Activated CD4-positive, alpha-beta T cell treated with anti-CD3 and anti-CD28 coated beads, Interleukin-2, amount 10 ng/mL, durations not matched to agents 7 days and 5 days (primary cell): Measurements from ENCODE around the gene C1QTNF7. TPM values are rescaled to one million over a fixed set of nuclear protein-coding genes. Genes with fewer than 3 reads are reported as not detected.

Source experiments
- CTCF ChIA-PET: fragments of 350-600 bp; sonication (Branson Sonifier 250); formaldehyde crosslinking; loops from one replicate; lab custom pipeline; 2021; ENCODE audit warnings: antibody characterized with exemption; lab: Charles Lee
- POLR2A ChIA-PET: fragments of 350-600 bp; sonication (Branson Sonifier 250); formaldehyde crosslinking; loops from one replicate; lab custom pipeline; 2021; ENCODE audit warnings: antibody characterized with exemption; lab: Charles Lee
- DNase-seq: peaks from one replicate; pipeline ENCODE4 v3.0.0-alpha.2; 2020
- H3K27ac Mint-ChIP-seq: one replicate; pipeline ENCODE4 v1.8.0; 2021; ENCODE audit warnings: mild to moderate bottlenecking, moderate library complexity, mixed read lengths
- H3K27me3 Mint-ChIP-seq: one replicate; pipeline ENCODE4 v1.8.0; 2021; ENCODE audit warnings: mixed read lengths
- H3K36me3 Mint-ChIP-seq: one replicate; pipeline ENCODE4 v1.8.0; 2021; ENCODE audit warnings: low read depth, mixed read lengths
- H3K4me1 Mint-ChIP-seq: one replicate; pipeline ENCODE4 v1.8.0; 2021; ENCODE audit warnings: mixed read lengths
- H3K4me3 Mint-ChIP-seq: one replicate; pipeline ENCODE4 v1.8.0; 2021; ENCODE audit warnings: mild to moderate bottlenecking, moderate library complexity, mixed read lengths
- H3K9me3 Mint-ChIP-seq: one replicate; pipeline ENCODE4 v1.8.0; 2021; ENCODE audit warnings: mixed read lengths
- total RNA-seq, 2 experiments: library from RNA; stranded (reverse); gene quantifications; one replicate each; pipeline ENCODE4 v1.2.3, GENCODE V29; 2021

C1QTNF7 gene
- total RNA-seq, 2 experiments from 2014 or later: not detected

GRCh38 chr4:15398732-15399131 lies 29.1 kb upstream of the C1QTNF7 start:
- no peak for DNase-seq
- Mint-ChIP-seq H3K36me3 (peaks cover 3% of the 10 kb centered on the region), H3K27ac (peak overlapping the region; percentile 14), H3K27me3 (peaks cover 3% of the 10 kb centered on the region), H3K4me3 (no peak overlapping the region), H3K9me3 (no peaks in the 10 kb centered on the region), H3K4me1 (peaks cover 29% of the 10 kb centered on the region)
- POLR2A ChIA-PET: no interaction called here
- CTCF ChIA-PET: interaction anchor here (0.7 kb wide), 1 partner anchor 165 kb away, joined by 3 read pairs; no protein-coding TSS in a partner anchor

GRCh38 chr4:15400226-15400625 lies 27.6 kb upstream of the C1QTNF7 start:
- Mint-ChIP-seq H3K4me1 (peaks cover 29% of the 10 kb centered on the region), H3K27me3 (peaks cover 3% of the 10 kb centered on the region), H3K27ac (peak overlapping the region; percentile 80), H3K9me3 (no peaks in the 10 kb centered on the region), H3K36me3 (peaks cover 3% of the 10 kb centered on the region), H3K4me3 (no peak overlapping the region)
- ChIA-PET POLR2A (no interaction called here), CTCF (interaction anchor here (1.4 kb wide), 1 partner anchor 14 kb away, joined by 5 read pairs; no protein-coding TSS in a partner anchor)
- no peak for DNase-seq

- Mint-ChIP-seq H3K4me1 (peaks cover 29% of the 10 kb centered on the region), H3K27ac (peak overlapping the region; percentile 80), H3K4me3 (peak overlapping the region; percentile 58), H3K36me3 (peaks cover 3% of the 10 kb centered on the region), H3K27me3 (peaks cover 3% of the 10 kb centered on the region), H3K9me3 (no peaks in the 10 kb centered on the region)
- POLR2A ChIA-PET: interaction anchor here (0.6 kb wide), 1 partner anchor 9 kb away, joined by 6 read pairs; no protein-coding TSS in a partner anchor
- CTCF ChIA-PET: no interaction called here
- DNase-seq: peak; percentile 44
These were observed 26.7 kb upstream of the C1QTNF7 start for GRCh38 chr4:15400981-15401671.

- POLR2A ChIA-PET: interaction anchor here (0.6 kb wide), 1 partner anchor 8 kb away, joined by 6 read pairs; no protein-coding TSS in a partner anchor
- CTCF ChIA-PET: no interaction called here
- no peak for DNase-seq
- Mint-ChIP-seq H3K9me3 (no peaks in the 10 kb centered on the region), H3K4me1 (peaks cover 29% of the 10 kb centered on the region), H3K36me3 (peaks cover 3% of the 10 kb centered on the region), H3K27ac (peak overlapping the region; percentile 80), H3K27me3 (peaks cover 3% of the 10 kb centered on the region), H3K4me3 (no peak overlapping the region)
These were observed 25.7 kb upstream of the C1QTNF7 start for GRCh38 chr4:15402146-15402545.

- DNase-seq: no peak
- Mint-ChIP-seq H3K36me3 (peaks cover under 1% of the 10 kb centered on the region), H3K27me3 (peaks cover 3% of the 10 kb centered on the region), H3K4me1 (peaks cover 29% of the 10 kb centered on the region), H3K27ac (no peak overlapping the region), H3K4me3 (no peak overlapping the region), H3K9me3 (no peaks in the 10 kb centered on the region)
- ChIA-PET POLR2A (no interaction called here), CTCF (no interaction called here)
These were observed 24.9 kb upstream of the C1QTNF7 start for GRCh38 chr4:15402974-15403373.

GRCh38 chr4:15405018-15405417 lies 22.8 kb upstream of the C1QTNF7 start:
- H3K4me3 Mint-ChIP-seq: no peak overlapping the region
- peaks cover 29% of the 10 kb centered on the region for H3K4me1 Mint-ChIP-seq
- no peaks in the 10 kb centered on the region for H3K9me3 Mint-ChIP-seq
- DNase-seq: no peak
- ChIA-PET CTCF (interaction anchor here (1.1 kb wide), 1 partner anchor 9 kb away, joined by 5 read pairs; no protein-coding TSS in a partner anchor), POLR2A (no interaction called here)
- H3K27me3 Mint-ChIP-seq: peaks cover 3% of the 10 kb centered on the region
- H3K27ac Mint-ChIP-seq: no peak overlapping the region
- H3K36me3 Mint-ChIP-seq: no peaks in the 10 kb centered on the region

GRCh38 chr4:15410750-15411149 lies 17.1 kb upstream of the C1QTNF7 start:
- Mint-ChIP-seq H3K36me3 (no peaks in the 10 kb centered on the region), H3K27ac (peak overlapping the region; percentile 80), H3K27me3 (no peaks in the 10 kb centered on the region), H3K9me3 (no peaks in the 10 kb centered on the region), H3K4me3 (peak overlapping the region; percentile 28), H3K4me1 (peaks cover 36% of the 10 kb centered on the region)
- POLR2A ChIA-PET: no interaction called here
- DNase-seq: peak; percentile 43
- CTCF ChIA-PET: no interaction called here

- Mint-ChIP-seq H3K36me3 (no peaks in the 10 kb centered on the region), H3K27me3 (no peaks in the 10 kb centered on the region), H3K9me3 (no peaks in the 10 kb centered on the region), H3K4me3 (no peak overlapping the region), H3K4me1 (peaks cover 36% of the 10 kb centered on the region), H3K27ac (peak overlapping the region; percentile 58)
- no peak for DNase-seq
- POLR2A ChIA-PET: no interaction called here
- CTCF ChIA-PET: interaction anchor here (1.1 kb wide), 1 partner anchor 16 kb away, joined by 3 read pairs; no protein-coding TSS in a partner anchor
These were observed 15.4 kb upstream of the C1QTNF7 start for GRCh38 chr4:15412461-15412860.

GRCh38 chr4:15413010-15413622 lies 14.7 kb upstream of the C1QTNF7 start:
- POLR2A ChIA-PET: no interaction called here
- H3K27me3 Mint-ChIP-seq: no peaks in the 10 kb centered on the region
- no peak overlapping the region for H3K4me3 Mint-ChIP-seq
- H3K9me3 Mint-ChIP-seq: no peaks in the 10 kb centered on the region
- no peak overlapping the region for H3K27ac Mint-ChIP-seq
- H3K4me1 Mint-ChIP-seq: peaks cover 36% of the 10 kb centered on the region
- CTCF ChIA-PET: interaction anchor here (1.1 kb wide), 1 partner anchor 17 kb away, joined by 3 read pairs; no protein-coding TSS in a partner anchor
- no peak for DNase-seq
- H3K36me3 Mint-ChIP-seq: no peaks in the 10 kb centered on the region

- no peak overlapping the region for H3K27ac Mint-ChIP-seq
- H3K36me3 Mint-ChIP-seq: no peaks in the 10 kb centered on the region
- no peaks in the 10 kb centered on the region for H3K9me3 Mint-ChIP-seq
- H3K27me3 Mint-ChIP-seq: no peaks in the 10 kb centered on the region
- peaks cover 36% of the 10 kb centered on the region for H3K4me1 Mint-ChIP-seq
- CTCF ChIA-PET: no interaction called here
- H3K4me3 Mint-ChIP-seq: no peak overlapping the region
- POLR2A ChIA-PET: no interaction called here
- no peak for DNase-seq
These were observed 14.2 kb upstream of the C1QTNF7 start for GRCh38 chr4:15413623-15414019.

- no peak for DNase-seq
- H3K9me3 Mint-ChIP-seq: no peaks in the 10 kb centered on the region
- H3K4me1 Mint-ChIP-seq: peaks cover 36% of the 10 kb centered on the region
- H3K27me3 Mint-ChIP-seq: no peaks in the 10 kb centered on the region
- POLR2A ChIA-PET: no interaction called here
- H3K4me3 Mint-ChIP-seq: no peak overlapping the region
- no peak overlapping the region for H3K27ac Mint-ChIP-seq
- no peaks in the 10 kb centered on the region for H3K36me3 Mint-ChIP-seq
- CTCF ChIA-PET: no interaction called here
These were observed 13.2 kb upstream of the C1QTNF7 start for GRCh38 chr4:15414551-15415091.

GRCh38 chr4:15416357-15417232 lies 11.2 kb upstream of the C1QTNF7 start:
- POLR2A ChIA-PET: no interaction called here

More at GRCh38 chr4:15416357-15417232, 11.2 kb upstream of the C1QTNF7 start:
- H3K36me3 Mint-ChIP-seq: no peaks in the 10 kb centered on the region
- CTCF ChIA-PET: interaction anchor here (1.5 kb wide), 1 partner anchor 13 kb away, joined by 3 read pairs; no protein-coding TSS in a partner anchor
- no peaks in the 10 kb centered on the region for H3K9me3 Mint-ChIP-seq
- no peaks in the 10 kb centered on the region for H3K27me3 Mint-ChIP-seq
- H3K4me3 Mint-ChIP-seq: no peak overlapping the region
- peaks cover 23% of the 10 kb centered on the region for H3K4me1 Mint-ChIP-seq
- H3K27ac Mint-ChIP-seq: no peak overlapping the region
- no peak for DNase-seq
